Measurements from ENCODE around the gene PTGFRN.

GRCh38 chr1:116947092-116947860 lies 37.6 kb downstream of the PTGFRN start:
- no peak for TF ChIP-seq CTCF (conservative IDR thresholded peaks at IDR 0.05 in 1 of 2, IDR thresholded peaks at IDR 0.05 in 1 of 2; ENCODE audit: extremely low read depth in 1 of 2, insufficient read depth in 1 of 2, low read depth in 1 of 2, low read length in 2 of 2)
- TF ChIP-seq EZH2 (IDR thresholded peaks at IDR 0.05; ENCODE audit: borderline replicate concordance, low read length), result no peak
